ENCODE results near the gene TMEM117.

The TMEM117 gene

DNA sequence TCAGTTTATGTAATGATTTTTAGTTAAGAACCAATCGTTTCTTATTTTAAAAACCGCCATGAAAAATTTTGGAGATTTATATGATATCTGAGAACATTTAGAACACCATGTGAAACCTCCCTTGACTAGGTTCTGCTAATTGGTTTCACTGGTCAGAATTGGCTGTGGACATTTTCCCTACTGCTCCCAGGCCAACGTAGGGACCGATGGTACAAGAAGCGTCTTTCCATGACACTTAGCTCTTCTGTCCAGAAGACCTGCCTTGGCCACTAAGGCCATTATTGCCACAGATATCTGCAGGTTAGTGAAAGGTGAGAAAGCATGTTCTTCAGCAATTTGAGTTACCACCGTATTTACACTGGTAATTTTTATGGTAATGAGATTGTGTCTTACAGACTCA lies 424.0 kb downstream of the TMEM117 start:
- TF ChIP-seq, protein P1, sequence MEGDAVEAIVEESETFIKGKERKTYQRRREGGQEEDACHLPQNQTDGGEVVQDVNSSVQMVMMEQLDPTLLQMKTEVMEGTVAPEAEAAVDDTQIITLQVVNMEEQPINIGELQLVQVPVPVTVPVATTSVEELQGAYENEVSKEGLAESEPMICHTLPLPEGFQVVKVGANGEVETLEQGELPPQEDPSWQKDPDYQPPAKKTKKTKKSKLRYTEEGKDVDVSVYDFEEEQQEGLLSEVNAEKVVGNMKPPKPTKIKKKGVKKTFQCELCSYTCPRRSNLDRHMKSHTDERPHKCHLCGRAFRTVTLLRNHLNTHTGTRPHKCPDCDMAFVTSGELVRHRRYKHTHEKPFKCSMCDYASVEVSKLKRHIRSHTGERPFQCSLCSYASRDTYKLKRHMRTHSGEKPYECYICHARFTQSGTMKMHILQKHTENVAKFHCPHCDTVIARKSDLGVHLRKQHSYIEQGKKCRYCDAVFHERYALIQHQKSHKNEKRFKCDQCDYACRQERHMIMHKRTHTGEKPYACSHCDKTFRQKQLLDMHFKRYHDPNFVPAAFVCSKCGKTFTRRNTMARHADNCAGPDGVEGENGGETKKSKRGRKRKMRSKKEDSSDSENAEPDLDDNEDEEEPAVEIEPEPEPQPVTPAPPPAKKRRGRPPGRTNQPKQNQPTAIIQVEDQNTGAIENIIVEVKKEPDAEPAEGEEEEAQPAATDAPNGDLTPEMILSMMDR (conservative IDR thresholded peaks at IDR 0.05; ENCODE audit: low read depth, low read length), result no peak
- no peaks in the 10 kb centered on the region for H3K36me3 ChIP-seq (ENCODE audit: insufficient read depth)

DNA sequence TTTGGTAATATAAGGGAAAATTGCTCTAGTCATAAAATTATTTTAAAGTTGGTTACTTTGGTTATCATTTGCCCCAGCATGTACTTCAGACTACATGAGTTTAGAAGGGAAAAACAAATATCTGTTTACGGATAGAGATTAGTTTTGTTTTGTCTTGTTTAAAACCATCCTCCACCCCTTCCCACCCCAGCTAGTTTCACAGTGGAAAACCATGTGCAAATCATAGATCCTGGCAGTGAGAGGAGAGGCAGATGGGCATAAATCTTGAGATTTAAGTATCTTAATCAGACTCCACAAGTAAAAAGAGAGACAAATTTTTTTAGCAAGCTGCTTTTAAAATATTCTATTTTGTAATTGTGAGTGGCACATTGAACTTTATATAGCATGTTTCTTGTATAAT lies 424.7 kb downstream of the TMEM117 start:
- TF ChIP-seq, protein P1 (conservative IDR thresholded peaks at IDR 0.05; ENCODE audit: low read depth, low read length), result no peak
- no peaks in the 10 kb centered on the region for H4K20me1 ChIP-seq (ENCODE audit: insufficient read depth)
- no peak overlapping the region for H3K4me3 ChIP-seq (IDR thresholded peaks at IDR 0.05; ENCODE audit: insufficient read depth, low read depth, low read length)
- H3K27me3 ChIP-seq (ENCODE audit: insufficient read depth, low read depth), result no peaks in the 10 kb centered on the region
- H3K4me2 ChIP-seq, result no peak overlapping the region
- no peak overlapping the region for H3K27ac ChIP-seq
- H3K36me3 ChIP-seq (ENCODE audit: insufficient read depth), result no peaks in the 10 kb centered on the region
- no peak overlapping the region for H2AFZ ChIP-seq (ENCODE audit: low read depth)
- H3K9ac ChIP-seq, result no peak overlapping the region
- no peaks in the 10 kb centered on the region for H3K4me1 ChIP-seq (ENCODE audit: low read depth, poor library complexity, severe bottlenecking)
- no peaks in the 10 kb centered on the region for H3K79me2 ChIP-seq (ENCODE audit: insufficient read depth, low read depth)

More for the DNA sequence above, 424.0 kb downstream of the TMEM117 start:
- Histone ChIP-seq H3K27ac (no peak overlapping the region), H3K4me1 (ENCODE audit: low read depth, poor library complexity, severe bottlenecking) (no peaks in the 10 kb centered on the region), H3K9ac (no peak overlapping the region), H2AFZ (ENCODE audit: low read depth) (no peak overlapping the region), H3K4me3 (IDR thresholded peaks at IDR 0.05; ENCODE audit: insufficient read depth, low read depth, low read length) (no peak overlapping the region), H3K27me3 (ENCODE audit: insufficient read depth, low read depth) (no peaks in the 10 kb centered on the region), H4K20me1 (ENCODE audit: insufficient read depth) (no peaks in the 10 kb centered on the region), H3K4me2 (no peak overlapping the region), H3K79me2 (ENCODE audit: insufficient read depth, low read depth) (no peaks in the 10 kb centered on the region)

DNA sequence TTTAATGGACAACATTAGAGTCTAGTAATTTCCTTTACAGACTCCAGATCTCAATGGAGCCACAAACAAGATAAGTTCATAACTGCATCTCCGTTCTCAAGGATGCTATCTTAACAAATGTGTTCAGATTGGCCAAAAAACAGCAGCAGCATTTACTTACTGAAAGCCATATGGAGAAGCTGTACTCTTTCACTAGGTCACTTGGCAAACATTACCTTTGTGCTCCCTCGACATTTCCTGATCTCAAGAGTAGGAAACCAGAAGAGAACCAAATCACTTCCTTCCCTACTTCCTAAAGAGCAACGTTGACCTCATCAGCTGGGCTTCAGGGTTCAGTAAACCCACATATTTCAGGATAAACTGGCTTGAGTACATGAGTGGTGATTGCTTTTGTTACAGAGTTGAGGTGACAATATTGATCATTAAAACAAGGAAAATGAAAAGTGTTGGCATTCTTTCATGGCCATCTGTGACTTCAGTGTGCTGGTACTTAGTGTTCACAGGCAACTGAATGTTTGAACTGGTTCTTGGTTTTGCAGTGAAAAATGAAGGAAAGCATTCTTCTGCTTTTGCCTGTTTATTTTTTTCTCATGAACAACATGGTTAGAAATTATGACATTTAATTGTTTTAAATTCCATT lies 449.6 kb downstream of the TMEM117 start:
- TF ChIP-seq, protein P1 (conservative IDR thresholded peaks at IDR 0.05; ENCODE audit: low read depth, low read length), result no peak
- Histone ChIP-seq H3K4me3 (IDR thresholded peaks at IDR 0.05; ENCODE audit: insufficient read depth, low read depth, low read length) (no peak overlapping the region), H3K9ac (no peak overlapping the region), H4K20me1 (ENCODE audit: insufficient read depth) (no peaks in the 10 kb centered on the region), H3K27me3 (ENCODE audit: insufficient read depth, low read depth) (no peaks in the 10 kb centered on the region), H3K79me2 (ENCODE audit: insufficient read depth, low read depth) (no peaks in the 10 kb centered on the region), H3K4me1 (ENCODE audit: low read depth, poor library complexity, severe bottlenecking) (no peaks in the 10 kb centered on the region), H3K4me2 (no peak overlapping the region), H3K36me3 (ENCODE audit: insufficient read depth) (no peaks in the 10 kb centered on the region), H2AFZ (ENCODE audit: low read depth) (no peak overlapping the region), H3K27ac (no peak overlapping the region)

DNA sequence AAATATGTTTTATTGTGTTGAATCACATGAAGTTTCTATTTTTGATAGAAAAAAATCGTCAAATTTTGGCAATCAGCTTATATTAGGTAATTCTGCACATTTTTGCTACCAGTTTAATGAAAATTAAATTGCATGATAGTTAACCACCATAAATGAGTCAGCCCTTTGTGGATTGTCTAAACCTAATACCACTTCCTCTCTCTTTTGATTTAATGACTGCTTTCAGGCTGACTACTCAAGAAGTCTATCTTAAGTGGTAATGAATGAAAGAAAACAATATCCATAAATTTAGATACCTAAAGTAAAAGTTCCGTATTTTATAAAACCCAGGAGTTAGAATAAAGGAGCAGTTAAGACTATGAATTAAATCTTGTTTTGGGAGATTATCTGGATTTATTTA lies 450.5 kb downstream of the TMEM117 start:
- H3K79me2 ChIP-seq (ENCODE audit: insufficient read depth, low read depth), result no peaks in the 10 kb centered on the region
- no peak overlapping the region for H3K4me3 ChIP-seq (IDR thresholded peaks at IDR 0.05; ENCODE audit: insufficient read depth, low read depth, low read length)
- TF ChIP-seq, protein P1 (conservative IDR thresholded peaks at IDR 0.05; ENCODE audit: low read depth, low read length), result no peak
- no peak overlapping the region for H3K9ac ChIP-seq
- H3K4me2 ChIP-seq, result no peak overlapping the region
- no peaks in the 10 kb centered on the region for H4K20me1 ChIP-seq (ENCODE audit: insufficient read depth)
- H3K36me3 ChIP-seq (ENCODE audit: insufficient read depth), result no peaks in the 10 kb centered on the region
- H3K27me3 ChIP-seq (ENCODE audit: insufficient read depth, low read depth), result no peaks in the 10 kb centered on the region
- no peak overlapping the region for H2AFZ ChIP-seq (ENCODE audit: low read depth)
- H3K4me1 ChIP-seq (ENCODE audit: low read depth, poor library complexity, severe bottlenecking), result no peaks in the 10 kb centered on the region
- no peak overlapping the region for H3K27ac ChIP-seq
